Breast epithelium (tissue), 4 donors: ENCODE results near the gene FNDC3B. TPM values are rescaled to one million over a fixed set of nuclear protein-coding genes. Genes with fewer than 3 reads are reported as not detected.
"Not testable (repeated sequence)": the region's sequence is repeated elsewhere in the genome, so short reads cannot be mapped to it uniquely, and the experiment has no call there.

Experiments used
- DNase-seq, 2 donors: peaks; one replicate each; pipeline ENCODE4 v3.0.0-alpha.2; 2019; ENCODE audit warnings: low spot score in 2 of 2
- H3K27ac ChIP-seq, 2 donors: fragments of 200-600 bp; sonication (generic) in 1 of 2; one replicate each; pipeline ENCODE4 v1.5.1; 2016 to 2019; ENCODE audit warnings: mild to moderate bottlenecking in 1 of 2
- H3K27me3 ChIP-seq, 2 donors: fragments of 200-600 bp; sonication (generic) in 1 of 2; one replicate each; pipeline versions ENCODE4 v1.5.1 to v1.6.0; 2017 to 2019; ENCODE audit warnings: control low read depth in 1 of 2, mild to moderate bottlenecking in 1 of 2
- H3K36me3 ChIP-seq: fragments of 200-600 bp; one replicate; pipeline ENCODE4 v1.5.1; 2019
- H3K4me1 ChIP-seq, 2 donors: fragments of 200-600 bp; sonication (generic); one replicate each; pipeline ENCODE4 v1.5.1; 2016 to 2019; ENCODE audit warnings: control low read depth in 1 of 2
- H3K4me3 ChIP-seq, 3 donors: fragments of 200-600 bp; sonication (generic); 1 replicate in 2 of 3; 2 replicates in 1 of 3; pipeline ENCODE4 v1.5.1; 2016 to 2019; ENCODE audit warnings: mild to moderate bottlenecking in 3 of 3, moderate library complexity in 2 of 3
- H3K9me3 ChIP-seq, 2 donors: fragments of 200-600 bp; sonication (generic) in 1 of 2; one replicate each; pipeline ENCODE4 v1.5.1; 2016 to 2019; ENCODE audit warnings: control low read depth in 1 of 2
- CTCF ChIP-seq, 3 donors: fragments of 450-650 bp; IDR thresholded peaks; one replicate each; pipeline ENCODE4 v1.5.1; 2016 to 2017; ENCODE audit warnings: antibody characterized with exemption in 3 of 3, mild to moderate bottlenecking in 3 of 3, moderate library complexity in 3 of 3
- POLR2A ChIP-seq: fragments of 450-650 bp; IDR thresholded peaks from one replicate; pipeline ENCODE4 v1.6.1; 2016; ENCODE audit warnings: antibody characterized with exemption, mild to moderate bottlenecking, moderate library complexity
- POLR2AphosphoS5 ChIP-seq, 3 donors: sonication (generic); formaldehyde crosslinking; IDR thresholded peaks; one replicate each; pipeline ENCODE4 v1.6.1; 2017; ENCODE audit warnings: antibody characterized with exemption in 3 of 3
- intact Hi-C: fragments of 100-400 bp; cut with DNase I; formaldehyde crosslinking; loops from one replicate; pipeline ENCODE4 v1.15.1; 2023; ENCODE audit warnings: low total_unique reads
- total RNA-seq, 3 donors: library from RNA; depleted of rRNA; stranded (reverse); fragments of >200 nt; gene quantifications; one replicate each; pipeline ENCODE4 v1.1.0, GENCODE V29; 2016

FNDC3B gene
- total RNA-seq, 3 donors from 2014 or later, result 131 to 172 (median 149) TPM

- intact Hi-C loops, result no loop called here
- TF ChIP-seq POLR2AphosphoS5 (IDR thresholded peaks at IDR 0.05) (no peak), POLR2A (no peak), CTCF (IDR thresholded peaks at IDR 0.05) (no peak)
- H3K27ac ChIP-seq, result no peak overlapping the region
Measured at GRCh38 chr3:171996178-171996817, 43.1 kb upstream of the FNDC3B start.

GRCh38 chr3:171998731-171999130 is 40.6 kb upstream of the FNDC3B start:
- DNase-seq, H3K4me1 ChIP-seq, H3K36me3 ChIP-seq, intact Hi-C loops, H3K27ac ChIP-seq, H3K4me3 ChIP-seq, H3K27me3 ChIP-seq, H3K9me3 ChIP-seq: not testable (repeated sequence)

More at GRCh38 chr3:171996178-171996817, 43.1 kb upstream of the FNDC3B start:
- Histone ChIP-seq H3K9me3 (no peaks in the 10 kb centered on the region), H3K4me1 (no peaks in the 10 kb centered on the region), H3K4me3 (no peak overlapping the region), H3K36me3 (no peaks in the 10 kb centered on the region), H3K27me3 (no peaks in the 10 kb centered on the region)
- DNase-seq, result no peak

- H3K27ac ChIP-seq, H3K27me3 ChIP-seq, H3K36me3 ChIP-seq, DNase-seq, H3K9me3 ChIP-seq, intact Hi-C loops, H3K4me3 ChIP-seq, H3K4me1 ChIP-seq: not testable (repeated sequence)
Measured at GRCh38 chr3:172001616-172002015, 37.8 kb upstream of the FNDC3B start.

GRCh38 chr3:172002512-172003078 is 36.8 kb upstream of the FNDC3B start:
- no peaks in the 10 kb centered on the region for H3K27me3 ChIP-seq
- no peak for DNase-seq
- intact Hi-C loops, result no loop called here

GRCh38 chr3:172003146-172003545 is 36.2 kb upstream of the FNDC3B start:
- no peaks in the 10 kb centered on the region for H3K9me3 ChIP-seq
- H3K4me3 ChIP-seq, result no peak overlapping the region
- intact Hi-C loops, result no loop called here
- H3K36me3 ChIP-seq, result no peaks in the 10 kb centered on the region
- no peak for TF ChIP-seq POLR2AphosphoS5 (IDR thresholded peaks at IDR 0.05)
- TF ChIP-seq CTCF (IDR thresholded peaks at IDR 0.05), result no peak
- TF ChIP-seq POLR2A, result no peak
- H3K27me3 ChIP-seq, result no peaks in the 10 kb centered on the region
- no peak for DNase-seq
- no peaks in the 10 kb centered on the region for H3K4me1 ChIP-seq
- no peak overlapping the region for H3K27ac ChIP-seq

More at GRCh38 chr3:172002512-172003078, 36.8 kb upstream of the FNDC3B start:
- H3K9me3 ChIP-seq, result no peaks in the 10 kb centered on the region
- no peak overlapping the region for H3K27ac ChIP-seq
- no peaks in the 10 kb centered on the region for H3K4me1 ChIP-seq
- H3K4me3 ChIP-seq, result no peak overlapping the region
- TF ChIP-seq POLR2AphosphoS5 (IDR thresholded peaks at IDR 0.05) (no peak), POLR2A (no peak), CTCF (IDR thresholded peaks at IDR 0.05) (no peak)
- H3K36me3 ChIP-seq, result no peaks in the 10 kb centered on the region

- H3K27me3 ChIP-seq, result no peaks in the 10 kb centered on the region
- DNase-seq, result no peak
- no peaks in the 10 kb centered on the region for H3K4me1 ChIP-seq
- H3K4me3 ChIP-seq, result no peak overlapping the region
- intact Hi-C loops, result no loop called here
- H3K36me3 ChIP-seq, result no peaks in the 10 kb centered on the region
- H3K9me3 ChIP-seq, result no peaks in the 10 kb centered on the region
- TF ChIP-seq POLR2AphosphoS5 (IDR thresholded peaks at IDR 0.05) (no peak), POLR2A (no peak), CTCF (IDR thresholded peaks at IDR 0.05) (no peak)
- no peak overlapping the region for H3K27ac ChIP-seq
Measured at GRCh38 chr3:172007065-172007370, 32.4 kb upstream of the FNDC3B start.
